HepG2 (cell line): ENCODE results near the gene DNMT3A. TPM values are rescaled to one million over a fixed set of nuclear protein-coding genes. Genes with fewer than 3 reads are reported as not detected.

Experiments used
- ERF ChIP-seq: IDR thresholded peaks from 2 replicates; pipeline ENCODE4 v1.6.1; 2018; ENCODE audit warnings: missing biosample characterization, missing genetic modification reagents
- FIP1L1 ChIP-seq: fragments of 200-400 bp; formaldehyde crosslinking; IDR thresholded peaks from 2 replicates; pipeline ENCODE4 v1.6.1; 2018; ENCODE audit warnings: low read depth, mild to moderate bottlenecking, low read length, moderate library complexity, borderline replicate concordance; ENCODE audit not compliant: insufficient read depth
- FOXM1 ChIP-seq: sonication (generic); formaldehyde crosslinking; IDR thresholded peaks from 2 replicates; pipeline ENCODE4 v1.5.0; 2020; ENCODE audit warnings: missing genetic modification reagents
- HNRNPLL ChIP-seq: fragments of 200-400 bp; formaldehyde crosslinking; IDR thresholded peaks from 2 replicates; pipeline ENCODE4 v1.6.1; 2017; ENCODE audit warnings: mild to moderate bottlenecking, low read depth, low read length; ENCODE audit not compliant: poor library complexity, severe bottlenecking
- SIX4 ChIP-seq: sonication (generic); formaldehyde crosslinking; IDR thresholded peaks from 2 replicates; pipeline ENCODE4 v1.4.0; 2020; ENCODE audit warnings: missing genetic modification reagents
- SPEN ChIP-seq: sonication (generic); formaldehyde crosslinking; IDR thresholded peaks from 2 replicates; pipeline ENCODE4 v1.5.1; 2020; ENCODE audit warnings: low read depth, mild to moderate bottlenecking, missing genetic modification reagents
- TAF15 ChIP-seq: fragments of 200-400 bp; formaldehyde crosslinking; IDR thresholded peaks from one replicate; pipeline ENCODE4 v1.6.1; 2018; ENCODE audit warnings: mild to moderate bottlenecking, low read depth, low read length; ENCODE audit not compliant: poor library complexity, severe bottlenecking
- TOPORS ChIP-seq: sonication (generic); formaldehyde crosslinking; IDR thresholded peaks from 2 replicates; pipeline ENCODE4 v1.8.0; 2023; ENCODE audit warnings: mild to moderate bottlenecking, missing genetic modification reagents
- ZBTB3 ChIP-seq: sonication (generic); formaldehyde crosslinking; IDR thresholded peaks from 2 replicates; pipeline ENCODE4 v1.4.0; 2020; ENCODE audit warnings: low read depth, mild to moderate bottlenecking, moderate library complexity, missing genetic modification reagents, borderline replicate concordance
- ZFP82 ChIP-seq: sonication (generic); formaldehyde crosslinking; IDR thresholded peaks from 2 replicates; pipeline ENCODE4 v1.5.1; 2020; ENCODE audit warnings: mild to moderate bottlenecking, missing genetic modification reagents, borderline replicate concordance
- ZNF34 ChIP-seq: sonication (generic); formaldehyde crosslinking; IDR thresholded peaks from 2 replicates; pipeline ENCODE4 v1.4.0; 2020; ENCODE audit warnings: mild to moderate bottlenecking, missing genetic modification reagents, borderline replicate concordance
- ZNF557 ChIP-seq: sonication (generic); formaldehyde crosslinking; IDR thresholded peaks from 2 replicates; pipeline ENCODE4 v1.4.0; 2020; ENCODE audit warnings: missing genetic modification reagents
- ZNF597 ChIP-seq: sonication (generic); formaldehyde crosslinking; IDR thresholded peaks from 2 replicates; pipeline ENCODE4 v1.5.0; 2020; ENCODE audit warnings: missing genetic modification reagents
- ZNF598 ChIP-seq: sonication (generic); formaldehyde crosslinking; IDR thresholded peaks from 2 replicates; pipeline ENCODE4 v1.5.1; 2020; ENCODE audit warnings: mild to moderate bottlenecking, missing genetic modification reagents, borderline replicate concordance
- polyA plus RNA-seq, 8 experiments: library from polyadenylated mRNA; depleted of rRNA in 3 of 8; stranded (reverse) in 7 of 8; unstranded in 1 of 8; fragments of >200 nt; fragmentation: Illumina TruSeq in 4 of 8; extraction: Trizol in 4 of 8; gene quantifications; 2 replicates each; pipeline versions ENCODE4 v1.2.1 to v1.2.3, GENCODE V29; 2011 to 2016; ENCODE audit warnings: low read depth in 4 of 8, missing spikeins in 1 of 8, mixed read lengths in 1 of 8; ENCODE audit not compliant: insufficient read depth in 1 of 8
- total RNA-seq, 5 experiments: library from RNA; depleted of rRNA; stranded (reverse); fragments of >200 nt; fragmentation: Illumina TruSeq; extraction: Trizol; gene quantifications; 2 replicates each; pipeline ENCODE4 v1.2.3, GENCODE V29; 2016; ENCODE audit warnings: low read depth in 1 of 5
- TF ChIP-seq, protein P1 (sequence below): sonication (generic); formaldehyde crosslinking; conservative IDR thresholded peaks from 2 replicates; pipeline ENCODE4 v1.4.0; 2020; ENCODE audit warnings: missing genetic modification reagents
- TF ChIP-seq, protein P2 (sequence below): sonication (generic); formaldehyde crosslinking; IDR thresholded peaks from 2 replicates; pipeline ENCODE4 v1.4.0; 2020; ENCODE audit warnings: missing genetic modification reagents
- TF ChIP-seq, protein P3 (sequence below): sonication (generic); formaldehyde crosslinking; conservative IDR thresholded peaks from 2 replicates; pipeline ENCODE4 v1.4.0; 2020; ENCODE audit warnings: missing genetic modification reagents
- TF ChIP-seq, protein P4 (sequence below): sonication (generic); formaldehyde crosslinking; IDR thresholded peaks from 2 replicates; pipeline ENCODE4 v1.8.1; 2022; ENCODE audit warnings: low read depth, mild to moderate bottlenecking, missing genetic modification reagents

DNMT3A gene
- total and polyA plus RNA-seq, 2 of the 13 experiments (the other 11 are each of a cell fraction or from before 2014, with no cell fraction given), result 14.7 to 29.1 TPM

DNA sequence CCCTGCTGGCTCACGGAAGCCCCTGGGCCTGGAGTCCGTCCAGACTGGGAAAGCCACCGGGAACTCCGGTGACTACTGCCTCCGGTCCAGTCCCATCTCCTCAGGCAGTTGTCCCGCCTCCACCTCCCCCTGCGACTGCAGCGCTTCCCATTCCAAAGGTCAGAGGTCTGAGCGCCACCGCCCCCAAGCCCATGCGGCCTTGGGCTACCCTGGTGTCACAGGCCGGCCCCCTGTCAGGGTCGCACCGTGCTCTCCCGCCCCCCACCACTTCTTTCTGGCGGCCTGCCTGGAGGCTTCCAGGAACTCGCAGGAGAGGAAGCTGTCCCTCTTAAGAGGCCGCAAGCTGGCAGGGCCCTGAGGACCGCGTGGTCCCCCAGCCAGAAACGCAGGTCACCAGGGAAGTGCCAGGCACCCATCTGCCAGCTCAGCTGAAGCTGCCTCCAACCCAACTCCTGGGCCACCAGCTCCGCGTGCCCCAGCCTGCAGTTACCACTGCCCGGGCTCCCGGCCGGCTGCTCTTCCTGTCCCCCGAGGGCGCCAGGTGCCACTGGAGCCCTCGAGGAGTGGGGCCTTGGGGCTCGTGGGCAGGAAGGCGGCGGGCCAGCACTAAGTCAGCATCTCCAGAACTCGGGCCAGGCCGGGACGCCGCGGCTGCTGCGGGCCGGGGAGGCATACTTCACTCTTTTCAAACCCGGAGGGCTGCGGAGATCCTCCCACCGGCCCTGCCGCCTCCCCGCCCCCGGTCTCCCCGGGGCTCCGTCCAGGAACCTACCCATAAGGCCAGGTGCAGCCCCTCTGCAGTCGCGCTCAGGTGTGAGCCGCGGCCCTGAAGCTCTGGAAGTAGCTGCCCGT is 90.1 kb downstream of the DNMT3A start (continued):
- TF ChIP-seq, protein P1, sequence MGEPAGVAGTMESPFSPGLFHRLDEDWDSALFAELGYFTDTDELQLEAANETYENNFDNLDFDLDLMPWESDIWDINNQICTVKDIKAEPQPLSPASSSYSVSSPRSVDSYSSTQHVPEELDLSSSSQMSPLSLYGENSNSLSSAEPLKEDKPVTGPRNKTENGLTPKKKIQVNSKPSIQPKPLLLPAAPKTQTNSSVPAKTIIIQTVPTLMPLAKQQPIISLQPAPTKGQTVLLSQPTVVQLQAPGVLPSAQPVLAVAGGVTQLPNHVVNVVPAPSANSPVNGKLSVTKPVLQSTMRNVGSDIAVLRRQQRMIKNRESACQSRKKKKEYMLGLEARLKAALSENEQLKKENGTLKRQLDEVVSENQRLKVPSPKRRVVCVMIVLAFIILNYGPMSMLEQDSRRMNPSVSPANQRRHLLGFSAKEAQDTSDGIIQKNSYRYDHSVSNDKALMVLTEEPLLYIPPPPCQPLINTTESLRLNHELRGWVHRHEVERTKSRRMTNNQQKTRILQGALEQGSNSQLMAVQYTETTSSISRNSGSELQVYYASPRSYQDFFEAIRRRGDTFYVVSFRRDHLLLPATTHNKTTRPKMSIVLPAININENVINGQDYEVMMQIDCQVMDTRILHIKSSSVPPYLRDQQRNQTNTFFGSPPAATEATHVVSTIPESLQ (CRISPR knock-in tag), result peak; percentile 64; the same call in 1 of the 2 replicates
- TF ChIP-seq ZNF597 (no peak), ZBTB3 (peak; percentile 82), SIX4 (CRISPR knock-in tag) (peak; percentile 76), FIP1L1 (peak; percentile 43; the same call in 1 of the 2 replicates), HNRNPLL (peak; percentile 66), ZFP82 (CRISPR knock-in tag) (peak; percentile 68; the same call in 1 of the 2 replicates), ZNF34 (peak; percentile 89; the same call in 1 of the 2 replicates), SPEN (CRISPR knock-in tag) (peak; percentile 94), TOPORS (CRISPR knock-in tag) (peak; percentile 80; the same call in 1 of the 2 replicates), ZNF598 (CRISPR knock-in tag) (peak; percentile 99), ERF (CRISPR knock-in tag) (peak; percentile 93), ZNF557 (CRISPR knock-in tag) (peak; percentile 72; the same call in 1 of the 2 replicates), FOXM1 (CRISPR knock-in tag) (peak; percentile 89; the same call in 1 of the 2 replicates), TAF15 (no peak)
- TF ChIP-seq, protein P2, sequence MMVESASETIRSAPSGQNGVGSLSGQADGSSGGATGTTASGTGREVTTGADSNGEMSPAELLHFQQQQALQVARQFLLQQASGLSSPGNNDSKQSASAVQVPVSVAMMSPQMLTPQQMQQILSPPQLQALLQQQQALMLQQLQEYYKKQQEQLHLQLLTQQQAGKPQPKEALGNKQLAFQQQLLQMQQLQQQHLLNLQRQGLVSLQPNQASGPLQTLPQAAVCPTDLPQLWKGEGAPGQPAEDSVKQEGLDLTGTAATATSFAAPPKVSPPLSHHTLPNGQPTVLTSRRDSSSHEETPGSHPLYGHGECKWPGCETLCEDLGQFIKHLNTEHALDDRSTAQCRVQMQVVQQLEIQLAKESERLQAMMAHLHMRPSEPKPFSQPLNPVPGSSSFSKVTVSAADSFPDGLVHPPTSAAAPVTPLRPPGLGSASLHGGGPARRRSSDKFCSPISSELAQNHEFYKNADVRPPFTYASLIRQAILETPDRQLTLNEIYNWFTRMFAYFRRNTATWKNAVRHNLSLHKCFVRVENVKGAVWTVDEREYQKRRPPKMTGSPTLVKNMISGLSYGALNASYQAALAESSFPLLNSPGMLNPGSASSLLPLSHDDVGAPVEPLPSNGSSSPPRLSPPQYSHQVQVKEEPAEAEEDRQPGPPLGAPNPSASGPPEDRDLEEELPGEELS (CRISPR knock-in tag), result peak; percentile 90
- TF ChIP-seq, protein P3, sequence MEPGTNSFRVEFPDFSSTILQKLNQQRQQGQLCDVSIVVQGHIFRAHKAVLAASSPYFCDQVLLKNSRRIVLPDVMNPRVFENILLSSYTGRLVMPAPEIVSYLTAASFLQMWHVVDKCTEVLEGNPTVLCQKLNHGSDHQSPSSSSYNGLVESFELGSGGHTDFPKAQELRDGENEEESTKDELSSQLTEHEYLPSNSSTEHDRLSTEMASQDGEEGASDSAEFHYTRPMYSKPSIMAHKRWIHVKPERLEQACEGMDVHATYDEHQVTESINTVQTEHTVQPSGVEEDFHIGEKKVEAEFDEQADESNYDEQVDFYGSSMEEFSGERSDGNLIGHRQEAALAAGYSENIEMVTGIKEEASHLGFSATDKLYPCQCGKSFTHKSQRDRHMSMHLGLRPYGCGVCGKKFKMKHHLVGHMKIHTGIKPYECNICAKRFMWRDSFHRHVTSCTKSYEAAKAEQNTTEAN (CRISPR knock-in tag), result peak; percentile 60; the same call in 1 of the 2 replicates
- TF ChIP-seq, protein P4, sequence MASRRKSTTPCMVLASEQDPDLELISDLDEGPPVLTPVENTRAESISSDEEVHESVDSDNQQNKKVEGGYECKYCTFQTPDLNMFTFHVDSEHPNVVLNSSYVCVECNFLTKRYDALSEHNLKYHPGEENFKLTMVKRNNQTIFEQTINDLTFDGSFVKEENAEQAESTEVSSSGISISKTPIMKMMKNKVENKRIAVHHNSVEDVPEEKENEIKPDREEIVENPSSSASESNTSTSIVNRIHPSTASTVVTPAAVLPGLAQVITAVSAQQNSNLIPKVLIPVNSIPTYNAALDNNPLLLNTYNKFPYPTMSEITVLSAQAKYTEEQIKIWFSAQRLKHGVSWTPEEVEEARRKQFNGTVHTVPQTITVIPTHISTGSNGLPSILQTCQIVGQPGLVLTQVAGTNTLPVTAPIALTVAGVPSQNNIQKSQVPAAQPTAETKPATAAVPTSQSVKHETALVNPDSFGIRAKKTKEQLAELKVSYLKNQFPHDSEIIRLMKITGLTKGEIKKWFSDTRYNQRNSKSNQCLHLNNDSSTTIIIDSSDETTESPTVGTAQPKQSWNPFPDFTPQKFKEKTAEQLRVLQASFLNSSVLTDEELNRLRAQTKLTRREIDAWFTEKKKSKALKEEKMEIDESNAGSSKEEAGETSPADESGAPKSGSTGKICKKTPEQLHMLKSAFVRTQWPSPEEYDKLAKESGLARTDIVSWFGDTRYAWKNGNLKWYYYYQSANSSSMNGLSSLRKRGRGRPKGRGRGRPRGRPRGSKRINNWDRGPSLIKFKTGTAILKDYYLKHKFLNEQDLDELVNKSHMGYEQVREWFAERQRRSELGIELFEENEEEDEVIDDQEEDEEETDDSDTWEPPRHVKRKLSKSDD (CRISPR knock-in tag), result peak; percentile 86
